22Rv1 (cell line): ENCODE data around the gene FAM83G.

Experiments used
- H3K27ac ChIP-seq: fragments of 450-650 bp; 2 replicates; pipeline ENCODE4 v1.5.1; 2017
- ZFX ChIP-seq: fragments of 450-650 bp; IDR thresholded peaks from 2 replicates; pipeline ENCODE4 v1.6.1; 2017; ENCODE audit warnings: antibody characterized with exemption, borderline replicate concordance
- TF ChIP-seq, protein P1 (sequence below): fragments of 450-650 bp; IDR thresholded peaks from 2 replicates; pipeline ENCODE4 v1.5.1; 2017; ENCODE audit warnings: mild to moderate bottlenecking

FAM83G gene

DNA sequence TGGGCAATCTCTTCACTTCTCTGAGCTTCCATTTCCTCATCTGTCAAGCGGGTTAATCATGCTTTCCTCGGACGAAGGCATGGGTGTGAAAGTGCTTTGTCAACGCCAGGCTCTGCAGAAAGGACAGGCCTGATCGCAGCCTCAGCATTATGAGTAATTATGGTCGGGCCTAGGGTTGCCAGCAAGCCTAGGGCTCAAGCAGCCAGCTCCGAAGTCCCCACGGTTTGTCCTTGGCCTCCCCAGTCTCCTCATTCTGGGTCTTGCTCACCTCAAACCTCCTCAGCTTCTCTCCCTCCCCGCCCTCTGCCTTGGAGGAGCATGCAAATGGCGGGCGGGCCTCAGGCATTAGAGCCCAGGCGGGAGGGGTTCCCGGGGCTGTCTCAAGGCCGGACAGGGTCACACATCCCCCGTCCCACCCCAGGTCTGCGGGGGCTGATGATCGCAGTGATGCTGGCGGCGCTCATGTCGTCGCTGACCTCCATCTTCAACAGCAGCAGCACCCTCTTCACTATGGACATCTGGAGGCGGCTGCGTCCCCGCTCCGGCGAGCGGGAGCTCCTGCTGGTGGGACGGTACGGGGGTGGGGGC, 10.2 kb upstream of the FAM83G start:
- no peak overlapping the region for H3K27ac ChIP-seq
- TF ChIP-seq, protein P1, sequence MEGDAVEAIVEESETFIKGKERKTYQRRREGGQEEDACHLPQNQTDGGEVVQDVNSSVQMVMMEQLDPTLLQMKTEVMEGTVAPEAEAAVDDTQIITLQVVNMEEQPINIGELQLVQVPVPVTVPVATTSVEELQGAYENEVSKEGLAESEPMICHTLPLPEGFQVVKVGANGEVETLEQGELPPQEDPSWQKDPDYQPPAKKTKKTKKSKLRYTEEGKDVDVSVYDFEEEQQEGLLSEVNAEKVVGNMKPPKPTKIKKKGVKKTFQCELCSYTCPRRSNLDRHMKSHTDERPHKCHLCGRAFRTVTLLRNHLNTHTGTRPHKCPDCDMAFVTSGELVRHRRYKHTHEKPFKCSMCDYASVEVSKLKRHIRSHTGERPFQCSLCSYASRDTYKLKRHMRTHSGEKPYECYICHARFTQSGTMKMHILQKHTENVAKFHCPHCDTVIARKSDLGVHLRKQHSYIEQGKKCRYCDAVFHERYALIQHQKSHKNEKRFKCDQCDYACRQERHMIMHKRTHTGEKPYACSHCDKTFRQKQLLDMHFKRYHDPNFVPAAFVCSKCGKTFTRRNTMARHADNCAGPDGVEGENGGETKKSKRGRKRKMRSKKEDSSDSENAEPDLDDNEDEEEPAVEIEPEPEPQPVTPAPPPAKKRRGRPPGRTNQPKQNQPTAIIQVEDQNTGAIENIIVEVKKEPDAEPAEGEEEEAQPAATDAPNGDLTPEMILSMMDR = no peak

DNA sequence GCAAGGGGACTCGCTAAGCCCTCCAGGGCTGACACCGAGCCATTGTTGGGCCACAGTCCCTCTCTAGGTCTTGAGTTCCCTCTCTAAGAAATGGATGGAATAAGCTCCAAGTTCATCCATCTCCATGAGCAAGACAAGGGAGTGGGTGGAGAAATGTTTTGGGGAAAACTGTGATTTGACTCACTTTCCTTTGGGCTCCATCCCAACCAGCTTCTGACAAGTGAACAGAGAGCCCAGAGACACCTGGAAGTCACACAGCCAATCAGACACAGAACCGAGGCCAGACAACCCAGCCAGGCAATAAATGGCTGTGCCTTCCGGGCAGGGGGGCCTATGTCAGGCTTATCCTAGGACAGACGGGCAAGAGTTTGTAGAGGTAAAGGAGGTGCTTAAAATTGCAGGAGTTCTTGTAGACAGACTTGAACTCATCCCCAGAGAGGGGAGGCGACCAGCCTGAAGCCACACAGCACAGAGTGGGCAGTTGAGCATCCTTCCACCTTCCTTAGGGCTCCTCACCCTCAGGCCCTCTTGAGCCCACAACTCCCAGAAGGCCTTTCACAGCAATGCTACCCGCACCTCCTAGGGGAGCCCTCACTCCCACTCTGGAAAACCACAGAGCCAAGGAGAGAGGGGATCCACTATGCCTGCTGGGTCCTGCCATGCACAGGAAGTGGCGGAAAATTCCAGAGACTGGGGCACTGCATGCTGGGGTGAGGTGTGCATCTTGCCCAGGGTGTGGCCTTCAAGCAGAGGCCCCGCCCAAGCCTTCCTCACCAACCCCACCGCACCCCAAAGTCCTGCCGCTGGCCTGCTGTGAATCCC, 9.5 kb upstream of the FAM83G start:
- no peak for TF ChIP-seq ZFX
- TF ChIP-seq, protein P1 = no peak
- H3K27ac ChIP-seq = no peak overlapping the region

DNA sequence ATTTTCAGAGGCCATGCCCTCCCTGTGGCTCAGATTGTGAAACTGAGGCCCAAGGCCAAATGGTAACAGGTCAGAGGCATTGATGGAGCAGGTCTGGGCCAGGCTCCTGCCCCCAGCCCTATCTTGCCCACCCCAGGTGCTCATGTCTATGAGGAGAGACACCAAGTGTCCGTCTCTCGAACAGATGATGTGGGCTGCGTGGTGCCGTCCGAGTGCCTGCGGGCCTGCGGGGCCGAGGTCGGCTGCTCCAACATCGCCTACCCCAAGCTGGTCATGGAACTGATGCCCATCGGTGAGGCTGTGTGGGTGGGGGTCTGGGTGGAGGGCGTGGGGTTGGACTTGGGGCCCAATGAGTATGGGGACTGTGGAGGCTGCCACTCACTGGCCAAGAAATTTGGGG, 8.7 kb upstream of the FAM83G start:
- H3K27ac ChIP-seq = no peak overlapping the region
- TF ChIP-seq, protein P1 = no peak
- TF ChIP-seq ZFX = no peak

DNA sequence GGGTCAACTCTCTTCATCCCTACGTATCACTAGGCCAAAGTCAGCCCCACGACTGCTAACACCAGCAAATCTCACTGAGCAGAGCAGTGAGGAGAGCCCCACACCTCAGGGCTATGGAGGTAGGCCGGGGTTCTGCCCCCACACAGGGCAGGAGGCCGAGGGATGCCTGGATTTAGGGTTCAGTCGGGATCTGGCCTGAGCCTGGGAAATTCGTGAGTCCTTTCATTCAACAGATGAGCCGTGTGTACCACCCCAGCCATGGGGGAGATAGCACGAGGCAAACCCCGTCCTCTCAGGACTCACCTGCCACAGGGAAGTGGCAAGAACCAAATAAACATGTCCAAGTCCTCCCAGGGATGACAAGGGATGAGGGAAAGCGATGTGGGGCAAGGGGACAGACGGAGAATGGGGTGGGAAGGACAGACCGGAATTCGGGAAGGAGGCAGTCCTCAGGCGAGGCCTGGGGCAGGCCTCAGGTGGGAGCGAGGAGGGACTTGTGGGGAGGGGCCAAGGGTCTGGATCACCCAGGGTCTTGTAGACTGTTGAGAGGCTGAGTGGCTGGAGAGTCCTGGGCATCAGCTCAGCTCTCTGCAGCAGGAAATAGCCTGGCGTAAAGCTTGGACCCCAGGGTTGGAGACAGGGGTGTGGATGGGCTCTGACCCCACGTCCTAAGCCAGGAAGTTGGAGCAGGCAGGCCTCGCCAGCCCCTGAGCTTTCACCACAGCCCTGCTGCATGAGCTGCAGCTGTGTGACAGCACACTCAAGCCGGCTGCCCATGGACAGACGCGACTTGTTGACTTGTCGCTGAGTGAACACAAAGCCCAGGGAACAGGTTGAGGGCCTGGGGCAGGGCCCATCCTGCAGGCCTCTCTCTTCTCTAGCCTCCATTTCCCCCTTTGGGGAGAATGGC, 7.9 kb upstream of the FAM83G start:
- H3K27ac ChIP-seq = no peak overlapping the region

DNA sequence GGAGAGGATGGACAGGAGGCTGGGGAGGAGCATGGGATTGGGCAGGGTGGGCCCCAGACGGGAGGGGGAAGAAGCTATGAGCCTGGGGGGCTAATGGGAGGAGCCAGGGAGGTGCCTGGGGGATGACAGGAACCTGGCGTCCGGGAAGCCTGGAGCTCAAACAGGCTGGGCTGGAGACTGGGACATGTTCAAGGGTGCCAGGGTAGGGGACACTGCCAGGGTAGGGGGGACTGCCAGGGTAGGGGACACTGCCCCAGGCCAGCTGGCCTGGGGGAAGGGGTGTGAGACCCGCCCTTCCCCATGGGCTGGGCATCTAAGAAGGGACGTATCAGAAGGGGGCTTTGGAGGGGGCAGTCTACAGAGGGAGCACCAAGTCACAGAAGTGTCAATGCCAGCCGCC, 7.0 kb upstream of the FAM83G start:
- H3K27ac ChIP-seq = no peak overlapping the region
- no peak for TF ChIP-seq ZFX
- TF ChIP-seq, protein P1 = no peak

More for the DNA sequence above, 7.9 kb upstream of the FAM83G start:
- TF ChIP-seq ZFX = no peak
- TF ChIP-seq, protein P1 = no peak

DNA sequence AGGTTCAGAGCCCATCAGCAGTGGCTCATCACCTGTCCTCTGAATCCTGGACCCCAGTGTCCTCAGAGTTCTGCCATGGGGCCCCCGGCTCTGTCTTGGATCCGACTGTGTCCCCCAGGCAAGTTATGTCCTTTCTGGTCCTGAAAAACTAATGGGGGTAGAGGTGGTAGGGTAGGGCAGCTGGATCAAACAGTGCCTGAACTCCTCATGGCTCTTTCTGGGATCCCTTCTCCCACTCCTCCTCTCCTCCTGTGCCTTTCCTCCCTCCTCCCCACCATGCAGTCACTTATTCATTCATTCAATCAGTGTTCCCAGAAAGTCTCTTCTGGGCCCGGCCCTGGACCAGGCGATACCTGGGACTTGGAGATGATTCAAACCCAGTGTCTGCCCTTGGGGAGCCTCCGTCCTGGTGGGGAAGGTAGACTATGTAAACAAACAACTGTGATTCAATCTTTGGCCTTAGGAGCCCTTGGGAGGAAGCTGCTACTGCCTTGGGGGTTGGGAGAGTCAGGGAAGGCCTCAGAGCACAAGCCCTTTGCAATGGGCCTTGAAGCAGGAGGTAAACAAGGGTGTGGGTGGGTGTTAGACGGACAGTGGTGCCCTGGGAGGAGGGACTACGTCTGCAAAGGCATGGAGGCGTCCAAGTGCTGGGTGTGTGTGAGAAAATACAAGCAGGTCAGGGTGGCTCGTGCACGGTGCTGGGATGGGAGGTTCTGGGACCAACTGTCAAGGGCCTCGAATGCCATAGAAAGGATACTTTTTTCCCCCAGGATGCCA, 6.4 kb upstream of the FAM83G start:
- TF ChIP-seq, protein P1 = no peak
- TF ChIP-seq ZFX = no peak

More for the DNA sequence above, 6.4 kb upstream of the FAM83G start:
- no peak overlapping the region for H3K27ac ChIP-seq
